HG03060 (cell line): ENCODE data around the gene CEP68.
"Not testable (repeated sequence)": the region's sequence is repeated elsewhere in the genome, so short reads cannot be mapped to it uniquely, and the experiment has no call there.

Experiments used
- ATAC-seq: cut with Tn5 transposase; IDR thresholded peaks from one replicate; pipeline ENCODE4 v1.9.1; 2021; ENCODE audit warnings: low read depth, moderate number of reproducible peaks; ENCODE audit not compliant: unreplicated experiment

Gene CEP68

GRCh38 chr2:65056215-65057053, at the start of gene CEP68:
Gene CEP68, plus strand, starts transcription at chr2:65056416. Its CDS starts 13,029 bp downstream, at chr2:65069445.
- peak; percentile 53 for ATAC-seq

GRCh38 chr2:65013776-65014175, 42.4 kb upstream of the CEP68 start:
- no peak for ATAC-seq

- no peak for ATAC-seq
Observed at GRCh38 chr2:65015731-65016130, 40.5 kb upstream of the CEP68 start.

GRCh38 chr2:65016789-65017188, 39.4 kb upstream of the CEP68 start:
- no peak for ATAC-seq

GRCh38 chr2:65017335-65017734, 38.9 kb upstream of the CEP68 start:
- ATAC-seq, result no peak

- no peak for ATAC-seq
Observed at GRCh38 chr2:65018141-65018582, 38.1 kb upstream of the CEP68 start.

- no peak for ATAC-seq
Observed at GRCh38 chr2:65019010-65019409, 37.2 kb upstream of the CEP68 start.

- ATAC-seq, result no peak
Observed at GRCh38 chr2:65019675-65020195, 36.5 kb upstream of the CEP68 start.

- ATAC-seq, result not testable (repeated sequence)
Observed at GRCh38 chr2:65020251-65020650, 36.0 kb upstream of the CEP68 start.

GRCh38 chr2:65020943-65021528, 35.2 kb upstream of the CEP68 start:
- ATAC-seq, result no peak

- ATAC-seq, result no peak
Observed at GRCh38 chr2:65021709-65022108, 34.5 kb upstream of the CEP68 start.

GRCh38 chr2:65022189-65022588, 34.0 kb upstream of the CEP68 start:
- no peak for ATAC-seq

- ATAC-seq, result no peak
Observed at GRCh38 chr2:65023742-65024141, 32.5 kb upstream of the CEP68 start.

- ATAC-seq, result no peak
Observed at GRCh38 chr2:65024149-65024829, 31.9 kb upstream of the CEP68 start.

- no peak for ATAC-seq
Observed at GRCh38 chr2:65025453-65026123, 30.6 kb upstream of the CEP68 start.

GRCh38 chr2:65026154-65026553, 30.1 kb upstream of the CEP68 start:
- no peak for ATAC-seq

GRCh38 chr2:65026704-65027464, 29.3 kb upstream of the CEP68 start:
- ATAC-seq, result no peak

GRCh38 chr2:65027616-65028244, 28.5 kb upstream of the CEP68 start:
- ATAC-seq, result no peak
